DOHH2 (cell line): ENCODE measurements around the gene ANKRD28.
A peak's percentile ranks its signal among the peaks of the same experiment; 100 is the strongest.

Source experiments
- H3F3A ChIP-seq: fragments of 200-600 bp; sonication (generic), shearing (Covaris generic); 2 replicates; pipeline ENCODE4 v1.6.0; 2016; ENCODE audit warnings: antibody characterized with exemption, mild to moderate bottlenecking; ENCODE audit not compliant: control insufficient read depth, insufficient read depth
- H3K27ac ChIP-seq: fragments of 200-600 bp; sonication (generic); 2 replicates; pipeline ENCODE4 v1.5.1; 2014; ENCODE audit warnings: low read depth, mild to moderate bottlenecking, low read length, moderate library complexity
- H3K27me3 ChIP-seq: fragments of 200-600 bp; sonication (generic); 2 replicates; pipeline ENCODE4 v1.6.1; 2014; ENCODE audit warnings: mild to moderate bottlenecking, low read length, mixed read lengths; ENCODE audit not compliant: control insufficient read depth
- H3K36me3 ChIP-seq: fragments of 200-600 bp; sonication (generic); 2 replicates; pipeline ENCODE4 v1.6.1; 2014; ENCODE audit warnings: mild to moderate bottlenecking, low read length, moderate library complexity, mixed read lengths; ENCODE audit not compliant: control insufficient read depth
- H3K4me1 ChIP-seq: fragments of 200-600 bp; sonication (generic); 2 replicates; pipeline ENCODE4 v1.6.1; 2014; ENCODE audit warnings: mild to moderate bottlenecking, low read length, mixed read lengths; ENCODE audit not compliant: control insufficient read depth
- H3K4me2 ChIP-seq: fragments of 200-600 bp; sonication (generic); 2 replicates; pipeline ENCODE4 v1.6.0; 2014; ENCODE audit warnings: mild to moderate bottlenecking, low read length, moderate library complexity
- H3K4me3 ChIP-seq: fragments of 200-600 bp; sonication (generic); 2 replicates; pipeline ENCODE4 v1.5.1; 2014; ENCODE audit warnings: mild to moderate bottlenecking, low read length, mixed read lengths
- H3K79me2 ChIP-seq: fragments of 200-600 bp; sonication (generic); 2 replicates; pipeline ENCODE4 v1.6.1; 2014; ENCODE audit warnings: mild to moderate bottlenecking, low read length, mixed read lengths; ENCODE audit not compliant: control insufficient read depth
- H3K9me2 ChIP-seq: fragments of 200-600 bp; sonication (generic); replicated peaks from 2 replicates; pipeline ENCODE4 v1.6.1; 2014; ENCODE audit warnings: mild to moderate bottlenecking, low read length, mixed read lengths; ENCODE audit not compliant: control insufficient read depth
- H3K9me3 ChIP-seq: fragments of 200-600 bp; sonication (generic); 2 replicates; pipeline ENCODE4 v1.6.1; 2014; ENCODE audit warnings: antibody characterized with exemption, low read length, mixed read lengths; ENCODE audit not compliant: control insufficient read depth, insufficient read depth
- H4K20me1 ChIP-seq: fragments of 200-600 bp; sonication (generic); 2 replicates; pipeline ENCODE4 v1.6.0; 2014; ENCODE audit warnings: low read depth, mild to moderate bottlenecking, antibody characterized with exemption, low read length, moderate library complexity; ENCODE audit not compliant: control insufficient read depth, insufficient read depth
- CTCF ChIP-seq: fragments of 200-600 bp; sonication (generic); IDR thresholded peaks from one replicate; pipeline ENCODE4 v1.5.1; 2014; ENCODE audit warnings: antibody characterized with exemption, mild to moderate bottlenecking, low read depth, low read length; ENCODE audit not compliant: poor library complexity, severe bottlenecking
- EZH2phosphoT487 ChIP-seq: fragments of 200-600 bp; sonication (generic); IDR thresholded peaks from 2 replicates; pipeline ENCODE4 v1.6.1; 2017; ENCODE audit warnings: borderline replicate concordance, mild to moderate bottlenecking, antibody characterized with exemption, low read length, moderate library complexity, mixed read lengths

The ANKRD28 gene

GRCh38 chr3:15808679-15809310 is 11.0 kb upstream of the ANKRD28 start:
- peaks cover 32% of the 10 kb centered on the region for H3K4me1 ChIP-seq
- no peaks in the 10 kb centered on the region for H3K9me2 ChIP-seq
- H4K20me1 ChIP-seq = peaks cover 15% of the 10 kb centered on the region
- no peak overlapping the region for H3K4me2 ChIP-seq
- H3F3A ChIP-seq = 0 out of 2 replicates have a peak, but pooled peaks cover 3% of the 10 kb centered on the region
- H3K36me3 ChIP-seq = peaks cover 5% of the 10 kb centered on the region; the same call in 1 of the 2 replicates
- H3K27ac ChIP-seq = no peak overlapping the region
- H3K79me2 ChIP-seq = peaks cover 90% of the 10 kb centered on the region
- no peak for TF ChIP-seq CTCF
- TF ChIP-seq EZH2phosphoT487 = no peak
- H3K27me3 ChIP-seq = no peaks in the 10 kb centered on the region
- no peaks in the 10 kb centered on the region for H3K9me3 ChIP-seq
- H3K4me3 ChIP-seq = no peak overlapping the region

- Histone ChIP-seq H3K9me3 (no peaks in the 10 kb centered on the region), H3K36me3 (peaks cover 5% of the 10 kb centered on the region; the same call in 1 of the 2 replicates), H4K20me1 (peaks cover 13% of the 10 kb centered on the region), H3F3A (no peaks in the 10 kb centered on the region), H3K27me3 (no peaks in the 10 kb centered on the region), H3K4me2 (peak overlapping the region; percentile 37), H3K27ac (no peak overlapping the region), H3K4me1 (peaks cover 28% of the 10 kb centered on the region), H3K9me2 (no peaks in the 10 kb centered on the region), H3K79me2 (peaks cover 95% of the 10 kb centered on the region), H3K4me3 (0 out of 2 replicates have a peak overlapping the region, but pooled peaks have one; percentile 19)
- TF ChIP-seq CTCF (no peak), EZH2phosphoT487 (no peak)
Observed at GRCh38 chr3:15805756-15806266, 8.0 kb upstream of the ANKRD28 start.

GRCh38 chr3:15804553-15805095 is 6.8 kb upstream of the ANKRD28 start:
- Histone ChIP-seq H3K9me3 (no peaks in the 10 kb centered on the region), H3K27ac (no peak overlapping the region), H3K9me2 (no peaks in the 10 kb centered on the region), H3K4me3 (no peak overlapping the region), H3K4me1 (peaks cover 38% of the 10 kb centered on the region), H3F3A (no peaks in the 10 kb centered on the region), H3K36me3 (peaks cover 5% of the 10 kb centered on the region; the same call in 1 of the 2 replicates), H4K20me1 (peaks cover 13% of the 10 kb centered on the region), H3K4me2 (no peak overlapping the region), H3K27me3 (no peaks in the 10 kb centered on the region), H3K79me2 (peaks cover 97% of the 10 kb centered on the region)
- TF ChIP-seq EZH2phosphoT487 (no peak), CTCF (no peak)
